Gastrocnemius medialis (tissue), 4 donors: ENCODE results near the gene CORIN. TPM values are rescaled to one million over a fixed set of nuclear protein-coding genes. Genes with fewer than 3 reads are reported as not detected.

Experiments used
- ATAC-seq, 2 donors: fragments of 150-250 bp; one replicate each; pipeline ENCODE4 v1.9.1; 2016
- DNase-seq, 2 donors: peaks; one replicate each; pipeline ENCODE4 v3.0.0-alpha.2; 2019
- H3K27ac ChIP-seq, 4 donors: fragments of 200-600 bp; sonication (generic); 1 replicate in 1 of 4; 2 replicates in 3 of 4; pipeline ENCODE4 v1.5.1; 2016 to 2018; ENCODE audit warnings: mild to moderate bottlenecking in 2 of 4, moderate library complexity in 1 of 4
- H3K27me3 ChIP-seq, 3 donors: fragments of 200-600 bp; sonication (generic) in 2 of 3; 1 replicate in 1 of 3; 2 replicates in 2 of 3; pipeline versions ENCODE4 v1.5.1 to v1.6.0; 2016 to 2019; ENCODE audit warnings: mild to moderate bottlenecking in 1 of 3, moderate library complexity in 1 of 3
- H3K36me3 ChIP-seq, 2 donors: fragments of 200-600 bp; sonication (generic) in 1 of 2; one replicate each; pipeline ENCODE4 v1.5.1; 2017 to 2018
- H3K4me1 ChIP-seq, 2 donors: fragments of 200-600 bp; sonication (generic) in 1 of 2; one replicate each; pipeline ENCODE4 v1.5.1; 2016 to 2017; ENCODE audit warnings: mild to moderate bottlenecking in 2 of 2
- H3K4me3 ChIP-seq, 4 donors: fragments of 200-600 bp; sonication (generic) in 3 of 4; 1 replicate in 1 of 4; 2 replicates in 3 of 4; pipeline ENCODE4 v1.5.1; 2016 to 2019; ENCODE audit warnings: mild to moderate bottlenecking in 2 of 4
- H3K9me3 ChIP-seq, 3 donors: fragments of 200-600 bp; sonication (generic) in 2 of 3; 1 replicate in 1 of 3; 2 replicates in 2 of 3; pipeline ENCODE4 v1.5.1; 2016 to 2019
- POLR2A ChIP-seq, 2 donors: fragments of 450-650 bp; IDR thresholded peaks; one replicate each; pipeline ENCODE4 v1.6.1; 2017; ENCODE audit warnings: antibody characterized with exemption in 2 of 2, mild to moderate bottlenecking in 2 of 2, moderate library complexity in 2 of 2
- in situ Hi-C, 4 donors: fragments of 200-750 bp; cut with MboI; loops; one replicate each; pipeline versions ENCODE4 v1.15.0 to v1.8.0; 2017; ENCODE audit warnings: low sequenced_read_pairs in 4 of 4
- intact Hi-C: fragments of 100-400 bp; cut with DNase I; formaldehyde crosslinking; loops from one replicate; pipeline ENCODE4 v1.15.1; 2023; ENCODE audit warnings: low total_unique reads
- total RNA-seq, 4 donors: library from RNA; depleted of rRNA; stranded (reverse); fragments of >200 nt; gene quantifications; one replicate each; pipeline versions ENCODE4 v1.1.0 to v1.2.3, GENCODE V29; 2016
- TF ChIP-seq, protein P1 (sequence below), 5 experiments: fragments of 450-650 bp in 3 of 5; fragments of 200-600 bp in 2 of 5; sonication (generic) in 2 of 5; IDR thresholded peaks in 4 of 5; conservative IDR thresholded peaks in 1 of 5; 1 replicate in 4 of 5; 2 replicates in 1 of 5; pipeline ENCODE4 v1.5.1; 2016 to 2019; ENCODE audit warnings: antibody characterized with exemption in 5 of 5, mild to moderate bottlenecking in 3 of 5, moderate library complexity in 3 of 5

The CORIN gene
- total RNA-seq, 4 donors from 2014 or later = 0.49 to 0.70 TPM; not detected in 2

DNA sequence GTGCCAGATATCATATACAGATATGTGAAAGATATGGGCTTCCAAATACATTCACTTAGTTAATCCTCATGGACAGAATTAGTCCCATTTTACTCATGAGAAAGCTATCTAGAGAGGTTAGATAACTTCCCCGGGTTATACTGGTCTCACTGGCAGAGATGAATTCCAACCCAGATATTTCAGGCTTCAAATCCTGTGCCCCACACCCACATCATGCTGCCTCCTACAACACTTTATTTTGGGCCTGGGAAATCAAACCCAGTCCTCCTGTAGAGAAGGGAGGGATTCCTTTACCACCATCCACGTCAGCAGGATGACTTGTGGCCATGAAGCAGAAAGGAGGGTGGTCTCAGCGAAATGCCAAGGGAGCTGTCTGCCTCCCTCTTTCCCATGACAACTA lies 239.0 kb downstream of the CORIN start:
- no peak for DNase-seq

DNA sequence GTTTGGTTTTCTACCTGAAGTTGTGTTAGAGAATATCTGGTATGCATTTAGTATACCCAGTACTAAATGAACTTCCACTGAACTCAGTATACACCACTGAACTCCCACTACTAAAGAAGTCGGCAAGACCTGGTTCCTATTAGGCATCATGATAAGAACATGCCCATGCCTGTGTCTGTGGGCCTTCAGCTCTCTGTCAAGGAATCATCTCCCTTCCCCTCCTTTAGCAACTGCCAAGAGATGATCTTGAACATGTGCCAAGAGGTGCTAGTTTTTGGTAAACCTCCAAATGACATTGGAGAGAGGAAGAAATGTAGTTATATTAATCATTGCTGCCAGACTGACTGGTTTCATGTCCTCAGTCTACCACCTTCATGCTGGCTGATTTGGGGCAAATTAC lies 239.5 kb downstream of the CORIN start:
- H3K27ac ChIP-seq = no peak overlapping the region
- no peaks in the 10 kb centered on the region for H3K4me1 ChIP-seq
- H3K4me3 ChIP-seq = no peak overlapping the region
- no peaks in the 10 kb centered on the region for H3K36me3 ChIP-seq
- no peak for DNase-seq
- no peak for TF ChIP-seq POLR2A (IDR thresholded peaks at IDR 0.05)
- TF ChIP-seq, protein P1, sequence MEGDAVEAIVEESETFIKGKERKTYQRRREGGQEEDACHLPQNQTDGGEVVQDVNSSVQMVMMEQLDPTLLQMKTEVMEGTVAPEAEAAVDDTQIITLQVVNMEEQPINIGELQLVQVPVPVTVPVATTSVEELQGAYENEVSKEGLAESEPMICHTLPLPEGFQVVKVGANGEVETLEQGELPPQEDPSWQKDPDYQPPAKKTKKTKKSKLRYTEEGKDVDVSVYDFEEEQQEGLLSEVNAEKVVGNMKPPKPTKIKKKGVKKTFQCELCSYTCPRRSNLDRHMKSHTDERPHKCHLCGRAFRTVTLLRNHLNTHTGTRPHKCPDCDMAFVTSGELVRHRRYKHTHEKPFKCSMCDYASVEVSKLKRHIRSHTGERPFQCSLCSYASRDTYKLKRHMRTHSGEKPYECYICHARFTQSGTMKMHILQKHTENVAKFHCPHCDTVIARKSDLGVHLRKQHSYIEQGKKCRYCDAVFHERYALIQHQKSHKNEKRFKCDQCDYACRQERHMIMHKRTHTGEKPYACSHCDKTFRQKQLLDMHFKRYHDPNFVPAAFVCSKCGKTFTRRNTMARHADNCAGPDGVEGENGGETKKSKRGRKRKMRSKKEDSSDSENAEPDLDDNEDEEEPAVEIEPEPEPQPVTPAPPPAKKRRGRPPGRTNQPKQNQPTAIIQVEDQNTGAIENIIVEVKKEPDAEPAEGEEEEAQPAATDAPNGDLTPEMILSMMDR (IDR thresholded peaks at IDR 0.05 in 4 of 5, conservative IDR thresholded peaks at IDR 0.05 in 1 of 5) = no peak
- intact Hi-C loops (no loop called here), in situ Hi-C loops (no loop called here)
- ATAC-seq = no peak
- no peaks in the 10 kb centered on the region for H3K27me3 ChIP-seq
- no peaks in the 10 kb centered on the region for H3K9me3 ChIP-seq

More for the DNA sequence above, 239.0 kb downstream of the CORIN start:
- no peak overlapping the region for H3K27ac ChIP-seq
- no peaks in the 10 kb centered on the region for H3K27me3 ChIP-seq
- no peak for TF ChIP-seq POLR2A (IDR thresholded peaks at IDR 0.05)
- TF ChIP-seq, protein P1 (IDR thresholded peaks at IDR 0.05 in 4 of 5, conservative IDR thresholded peaks at IDR 0.05 in 1 of 5) = no peak
- in situ Hi-C loops (no loop called here), intact Hi-C loops (no loop called here)
- H3K9me3 ChIP-seq = no peaks in the 10 kb centered on the region
- no peak overlapping the region for H3K4me3 ChIP-seq
- no peaks in the 10 kb centered on the region for H3K36me3 ChIP-seq
- no peak for ATAC-seq
- H3K4me1 ChIP-seq = no peaks in the 10 kb centered on the region

DNA sequence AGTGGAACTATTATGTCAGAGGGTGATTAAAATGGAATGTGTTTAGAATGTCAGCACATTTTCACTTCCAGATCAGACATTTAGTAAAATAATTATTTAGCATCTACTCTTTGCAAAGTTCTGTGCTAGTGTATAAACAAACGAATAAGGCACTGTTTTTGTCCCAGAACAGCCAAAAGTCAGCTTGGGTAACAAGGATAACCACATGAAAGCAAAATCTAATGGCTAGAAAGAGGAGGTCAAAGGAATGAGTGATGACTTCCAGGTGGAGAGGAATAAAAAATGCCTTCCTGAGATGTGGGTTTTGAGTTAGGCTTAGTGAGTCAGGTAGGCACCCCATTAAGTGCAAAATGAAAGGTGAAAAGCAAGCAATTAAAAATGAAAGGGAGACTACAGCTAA lies 240.2 kb downstream of the CORIN start:
- TF ChIP-seq POLR2A (IDR thresholded peaks at IDR 0.05) = no peak
- TF ChIP-seq, protein P1 (IDR thresholded peaks at IDR 0.05 in 4 of 5, conservative IDR thresholded peaks at IDR 0.05 in 1 of 5) = no peak
- no peak overlapping the region for H3K27ac ChIP-seq
- no peaks in the 10 kb centered on the region for H3K9me3 ChIP-seq
- H3K4me1 ChIP-seq = no peaks in the 10 kb centered on the region
- H3K4me3 ChIP-seq = no peak overlapping the region
- no peaks in the 10 kb centered on the region for H3K27me3 ChIP-seq
- in situ Hi-C loops (no loop called here), intact Hi-C loops (no loop called here)
- DNase-seq (no peak), ATAC-seq (no peak)
- no peaks in the 10 kb centered on the region for H3K36me3 ChIP-seq

DNA sequence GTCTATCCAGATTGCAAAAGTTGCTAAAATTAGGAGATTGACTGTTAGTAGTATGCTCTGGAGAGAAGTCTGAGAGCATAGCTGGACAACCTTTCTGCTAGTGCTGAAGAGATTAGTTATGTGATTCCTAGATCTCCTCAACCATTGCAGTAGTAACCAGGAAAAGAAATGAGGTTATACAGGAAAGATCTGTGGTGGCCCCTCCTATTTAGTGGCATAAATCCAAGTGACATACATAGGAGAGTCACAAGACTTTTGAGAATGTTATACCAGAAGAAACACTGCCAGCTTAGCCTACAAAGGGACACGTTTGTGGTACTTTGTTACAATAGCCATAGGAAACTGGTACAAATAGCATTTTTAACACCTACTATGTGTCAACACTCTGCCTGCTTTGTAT lies 247.5 kb downstream of the CORIN start:
- peaks cover 0 to 5% (median 0%) of the 10 kb centered on the region in 3 donors for H3K9me3 ChIP-seq
- H3K27me3 ChIP-seq = no peaks in the 10 kb centered on the region
- in situ Hi-C loops = no loop called here
- DNase-seq (no peak), ATAC-seq (no peak)
- TF ChIP-seq, protein P1 (IDR thresholded peaks at IDR 0.05 in 4 of 5, conservative IDR thresholded peaks at IDR 0.05 in 1 of 5) = no peak
- no peak for TF ChIP-seq POLR2A (IDR thresholded peaks at IDR 0.05)
- no peak overlapping the region for H3K4me3 ChIP-seq
- intact Hi-C loops = no loop called here
- H3K27ac ChIP-seq = no peak overlapping the region
- H3K36me3 ChIP-seq = peaks cover 0 to 13% of the 10 kb centered on the region in 2 donors
- no peaks in the 10 kb centered on the region for H3K4me1 ChIP-seq

DNA sequence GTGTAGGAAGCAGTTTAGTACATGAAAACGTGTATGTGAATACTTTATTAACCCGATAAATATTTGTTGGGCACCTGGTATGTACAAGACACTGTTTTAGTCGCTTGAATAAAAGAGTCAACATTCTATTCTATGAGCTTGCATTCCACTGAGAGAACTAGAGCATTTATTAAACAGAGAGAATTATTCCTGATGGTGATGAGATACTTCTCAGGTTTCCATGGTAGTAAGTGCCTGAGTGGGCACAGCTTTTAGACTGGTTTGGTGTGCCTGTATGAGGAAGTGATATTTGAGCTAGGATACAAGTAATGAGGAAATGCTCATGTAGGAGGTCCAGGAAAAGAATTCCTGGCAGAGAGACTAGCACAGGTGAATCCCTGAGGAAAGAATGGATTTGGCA lies 258.6 kb downstream of the CORIN start:
- TF ChIP-seq POLR2A (IDR thresholded peaks at IDR 0.05) = no peak
- TF ChIP-seq, protein P1 (IDR thresholded peaks at IDR 0.05 in 4 of 5, conservative IDR thresholded peaks at IDR 0.05 in 1 of 5) = no peak
- Histone ChIP-seq H3K9me3 (no peaks in the 10 kb centered on the region), H3K4me3 (no peak overlapping the region), H3K27me3 (no peaks in the 10 kb centered on the region), H3K27ac (peak overlapping the region in 3 of 4 donors; percentile 58 to 75 (median 65)), H3K36me3 (no peaks in the 10 kb centered on the region), H3K4me1 (no peaks in the 10 kb centered on the region)
- in situ Hi-C loops (no loop called here), intact Hi-C loops (no loop called here)
- no peak for ATAC-seq
- DNase-seq = no peak
